IMR-90 (cell line): ENCODE data around the gene SNRPB2.

Experiments
- BHLHE40 ChIP-seq: fragments of 150-350 bp; IDR thresholded peaks from 2 replicates; pipeline ENCODE4 v1.6.1; 2016; ENCODE audit warnings: mild to moderate bottlenecking, low read depth, low read length
- CEBPB ChIP-seq: IDR thresholded peaks from 2 replicates; pipeline ENCODE4 v1.6.1; 2012; ENCODE audit warnings: low read depth, low read length, improper control_type of control experiment
- CTCF ChIP-seq: conservative IDR thresholded peaks from 2 replicates; pipeline ENCODE4 v1.5.1; 2012; ENCODE audit warnings: mild to moderate bottlenecking, low read depth, low read length, improper control_type of control experiment
- FOS ChIP-seq: fragments of 150-350 bp; IDR thresholded peaks from 2 replicates; pipeline ENCODE4 v1.6.1; 2016; ENCODE audit warnings: low read depth, low read length
- MXI1 ChIP-seq: IDR thresholded peaks from 2 replicates; pipeline ENCODE4 v1.6.1; 2012; ENCODE audit warnings: low read depth, mild to moderate bottlenecking, low read length, moderate library complexity, borderline replicate concordance
- NFE2L2 ChIP-seq: fragments of 150-350 bp; IDR thresholded peaks from 2 replicates; pipeline ENCODE4 v1.6.1; 2016; ENCODE audit warnings: low read depth, mild to moderate bottlenecking, low read length
- POLR2A ChIP-seq: IDR thresholded peaks from 2 replicates; pipeline ENCODE4 v1.6.1; 2012; ENCODE audit warnings: mild to moderate bottlenecking, low read depth, low read length
- SMC3 ChIP-seq: fragments of 150-350 bp; IDR thresholded peaks from 2 replicates; pipeline ENCODE4 v1.6.1; 2016; ENCODE audit warnings: low read depth, mild to moderate bottlenecking, antibody characterized with exemption, low read length, moderate library complexity
- USF2 ChIP-seq: fragments of 150-350 bp; IDR thresholded peaks from 2 replicates; pipeline ENCODE4 v1.6.1; 2017; ENCODE audit warnings: mild to moderate bottlenecking, antibody characterized with exemption, low read length, low read depth

DNA sequence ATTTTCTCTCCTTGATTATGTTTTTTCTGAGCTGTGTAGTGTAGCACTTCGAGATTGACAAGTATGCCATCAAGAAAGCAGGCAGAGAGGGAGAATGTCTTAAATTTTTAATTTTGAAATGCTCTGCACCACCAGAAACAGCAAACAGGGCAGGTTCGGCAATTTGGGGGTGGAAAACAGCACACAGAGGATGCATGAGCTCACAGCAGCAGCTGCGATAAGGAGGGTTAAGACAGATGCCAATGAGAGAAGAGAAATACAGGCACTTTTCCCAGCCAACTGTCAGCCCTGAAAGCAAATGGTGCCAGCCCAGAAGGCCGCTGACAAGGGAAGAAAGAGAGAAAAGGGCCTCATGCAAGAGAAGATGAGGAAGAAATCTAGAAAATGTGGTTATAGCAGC lies 15.1 kb upstream of the SNRPB2 start:
- no peak for TF ChIP-seq FOS
- TF ChIP-seq CTCF: no peak
- TF ChIP-seq USF2: no peak
- no peak for TF ChIP-seq SMC3
- no peak for TF ChIP-seq CEBPB
- no peak for TF ChIP-seq BHLHE40
- TF ChIP-seq POLR2A: no peak
- TF ChIP-seq MXI1: no peak
- no peak for TF ChIP-seq NFE2L2
